WERI-Rb-1 (cell line): ENCODE measurements around the gene SLC30A4.

Experiments used
- DNase-seq: peaks from one replicate; pipeline ENCODE4 v3.0.0-alpha.2; 2020
- H3K27ac ChIP-seq: fragments of 250-450 bp; sonication (Bioruptor Pico); 2 replicates; pipeline ENCODE4 v1.5.1; 2020; ENCODE audit warnings: mild to moderate bottlenecking, moderate library complexity
- H3K27me3 ChIP-seq: fragments of 250-450 bp; sonication (Bioruptor Pico); 2 replicates; pipeline ENCODE4 v1.5.1; 2021; ENCODE audit warnings: mild to moderate bottlenecking, low read depth, moderate library complexity; ENCODE audit not compliant: insufficient read depth, severe bottlenecking
- H3K36me3 ChIP-seq: fragments of 250-450 bp; sonication (Bioruptor Pico); 2 replicates; pipeline ENCODE4 v1.5.1; 2020; ENCODE audit warnings: mild to moderate bottlenecking, moderate library complexity
- H3K4me3 ChIP-seq: 2 replicates; pipeline ENCODE4 v1.5.1; 2011; ENCODE audit warnings: low read depth, mild to moderate bottlenecking, control low read depth, low read length
- H3K9me3 ChIP-seq: fragments of 250-450 bp; sonication (Bioruptor Pico); 2 replicates; pipeline ENCODE4 v1.5.1; 2021; ENCODE audit warnings: mild to moderate bottlenecking, moderate library complexity; ENCODE audit not compliant: severe bottlenecking
- CTCF ChIP-seq: IDR thresholded peaks from 2 replicates; pipeline ENCODE4 v1.5.1; 2011; ENCODE audit warnings: low read depth, mild to moderate bottlenecking, control low read depth, inconsistent platforms, low read length

Gene SLC30A4

GRCh38 chr15:45468294-45468693, 54.3 kb downstream of the SLC30A4 start:
- Histone ChIP-seq H3K9me3 (no peaks in the 10 kb centered on the region), H3K36me3 (no peaks in the 10 kb centered on the region), H3K27ac (no peak overlapping the region), H3K27me3 (no peaks in the 10 kb centered on the region), H3K4me3 (no peak overlapping the region)
- no peak for TF ChIP-seq CTCF
- DNase-seq = no peak

GRCh38 chr15:45458746-45459403, 63.7 kb downstream of the SLC30A4 start:
- Histone ChIP-seq H3K9me3 (no peaks in the 10 kb centered on the region), H3K27ac (no peak overlapping the region), H3K4me3 (peak overlapping the region; percentile 48), H3K27me3 (no peaks in the 10 kb centered on the region), H3K36me3 (no peaks in the 10 kb centered on the region)
- TF ChIP-seq CTCF = peak; percentile 78
- DNase-seq = peak; percentile 60

GRCh38 chr15:45457641-45458539, 64.7 kb downstream of the SLC30A4 start:
- Histone ChIP-seq H3K9me3 (no peaks in the 10 kb centered on the region), H3K27ac (peak overlapping the region; percentile 46), H3K4me3 (peak overlapping the region; percentile 48), H3K36me3 (no peaks in the 10 kb centered on the region), H3K27me3 (no peaks in the 10 kb centered on the region)
- TF ChIP-seq CTCF = peak; percentile 56
- peak; percentile 68 for DNase-seq

- no peak overlapping the region for H3K4me3 ChIP-seq
- TF ChIP-seq CTCF = no peak
- no peaks in the 10 kb centered on the region for H3K27me3 ChIP-seq
- peaks cover 2% of the 10 kb centered on the region for H3K9me3 ChIP-seq
- H3K36me3 ChIP-seq = no peaks in the 10 kb centered on the region
- H3K27ac ChIP-seq = no peak overlapping the region
- no peak for DNase-seq
Measured at GRCh38 chr15:45457220-45457619, 65.3 kb downstream of the SLC30A4 start.

- TF ChIP-seq CTCF = no peak
- H3K36me3 ChIP-seq = no peaks in the 10 kb centered on the region
- H3K27me3 ChIP-seq = no peaks in the 10 kb centered on the region
- H3K4me3 ChIP-seq = no peak overlapping the region
- DNase-seq = no peak
- no peak overlapping the region for H3K27ac ChIP-seq
- H3K9me3 ChIP-seq = peaks cover 7% of the 10 kb centered on the region
Measured at GRCh38 chr15:45456212-45457106, 66.1 kb downstream of the SLC30A4 start.
